Adrenal gland (tissue), 12 donors: Measurements from ENCODE around the gene CENATAC. TPM values are rescaled to one million over a fixed set of nuclear protein-coding genes. Genes with fewer than 3 reads are reported as not detected.

Source experiments
- DNase-seq, 7 donors: peaks; one replicate each; pipeline ENCODE4 v3.0.0-alpha.2; 2019 to 2020
- H3K27ac ChIP-seq, 5 donors: fragments of 200-600 bp; sonication (generic) in 4 of 5; 1 replicate in 3 of 5; 2 replicates in 2 of 5; pipeline versions ENCODE4 v1.5.1 to v1.8.0; 2016 to 2020; ENCODE audit warnings: mild to moderate bottlenecking in 1 of 5
- H3K27me3 ChIP-seq: fragments of 200-600 bp; 2 replicates; pipeline ENCODE4 v1.8.0; 2021
- H3K36me3 ChIP-seq, 2 donors: fragments of 200-600 bp; replicated peaks in 1 of 2; 1 replicate in 1 of 2; 2 replicates in 1 of 2; pipeline versions ENCODE4 v1.5.1 to v1.8.0; 2018 to 2022
- H3K4me1 ChIP-seq, 2 donors: fragments of 200-600 bp; replicated peaks in 1 of 2; 1 replicate in 1 of 2; 2 replicates in 1 of 2; pipeline versions ENCODE4 v1.5.1 to v1.8.0; 2018 to 2021
- H3K4me3 ChIP-seq, 4 donors: fragments of 200-600 bp; sonication (generic) in 3 of 4; one replicate each; pipeline ENCODE4 v1.5.1; 2016 to 2018
- H3K9me3 ChIP-seq, 3 donors: fragments of 200-600 bp; sonication (generic) in 1 of 3; replicated peaks in 1 of 3; 1 replicate in 2 of 3; 2 replicates in 1 of 3; pipeline versions ENCODE4 v1.5.1 to v1.8.0; 2016 to 2021
- POLR2A ChIP-seq, 2 donors: fragments of 450-650 bp; IDR thresholded peaks; one replicate each; pipeline ENCODE4 v1.6.1; 2017; ENCODE audit warnings: antibody characterized with exemption in 2 of 2, mild to moderate bottlenecking in 2 of 2, moderate library complexity in 1 of 2
- WGBS, 4 donors: extraction: QIAGEN DNeasy Blood & Tissue Kit in 2 of 4; methylation state at CpG; one replicate each; pipeline versions ENCODE4 v1.1.5 to v1.1.7; 2013 to 2017; 5-methylcytosine and 5-hydroxymethylcytosine counted together
- intact Hi-C, 2 donors: fragments of 100-400 bp; cut with DNase I; formaldehyde crosslinking; loops; one replicate each; pipeline versions ENCODE4 v1.14.1 to v1.15.0; 2022 to 2023
- polyA plus RNA-seq, 3 donors: library from polyadenylated mRNA; stranded (reverse); fragments of 200-250 nt in 2 of 3; fragments of 350-450 nt in 1 of 3; fragmentation: Illumina TruSeq in 1 of 3; extraction: RNeasy Lipid Tissue Mini Kit (QIAGEN cat#74804) in 1 of 3; gene quantifications; one replicate each; pipeline ENCODE4 v1.2.3, GENCODE V29; 2013 to 2014
- total RNA-seq, 9 donors: library from RNA; depleted of rRNA in 4 of 9; stranded (reverse); fragments of >200 nt in 4 of 9; fragments of 120-200 nt in 1 of 9; fragmentation: NEBNext Ultra II Directional in 1 of 9; extraction: Animal tissue kit (Norgen Biotek cat#: 25700) in 1 of 9; gene quantifications; one replicate each; pipeline versions ENCODE4 v1.1.0 to v1.2.4, GENCODE V29; 2013 to 2023
- TF ChIP-seq, protein P1 (sequence below), 6 experiments: fragments of 450-650 bp in 4 of 6; fragments of 200-600 bp in 2 of 6; sonication (generic) in 1 of 6; IDR thresholded peaks; 1 replicate in 5 of 6; 2 replicates in 1 of 6; pipeline versions ENCODE4 v1.5.1 to v1.8.0; 2016 to 2021; ENCODE audit warnings: antibody characterized with exemption in 6 of 6, mild to moderate bottlenecking in 2 of 6, moderate library complexity in 1 of 6
- donor health status: healthy with polysubstance abuse.
- donor health status: Bipolar disorder and iron deficiency.
- donor health status: DM: yes; HTN: yes; CAD: no.
- donor health status: DM: no; HTN: no; CAD: no.
- donor health status: DM: no; HTN: no; CAD: no.
- donor health status: DM: yes; HTN: yes; CAD: no.

The CENATAC gene
- total and polyA plus RNA-seq, 12 donors, result 15.4 to 157 (median 31.2) TPM

DNA sequence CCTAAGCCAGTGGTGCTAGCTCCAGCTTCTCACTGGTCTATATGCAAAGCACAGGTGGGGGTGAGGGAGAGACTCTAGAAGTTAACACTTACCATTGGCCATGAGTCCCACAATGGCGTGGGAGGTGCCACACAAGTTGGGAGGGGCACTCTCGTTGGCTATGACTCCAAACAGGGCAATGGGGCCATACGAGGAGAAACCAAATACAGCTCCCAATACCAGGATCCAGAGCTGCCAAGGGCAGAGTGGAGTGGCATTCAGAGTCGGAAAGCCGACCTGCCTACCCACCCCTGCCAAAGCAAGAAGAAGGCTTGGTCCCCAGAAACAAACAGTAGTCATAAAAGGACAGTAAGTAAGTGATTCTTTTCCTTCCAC lies 27.1 kb downstream of the CENATAC start:
- TF ChIP-seq POLR2A (IDR thresholded peaks at IDR 0.05), result no peak
- TF ChIP-seq, protein P1, sequence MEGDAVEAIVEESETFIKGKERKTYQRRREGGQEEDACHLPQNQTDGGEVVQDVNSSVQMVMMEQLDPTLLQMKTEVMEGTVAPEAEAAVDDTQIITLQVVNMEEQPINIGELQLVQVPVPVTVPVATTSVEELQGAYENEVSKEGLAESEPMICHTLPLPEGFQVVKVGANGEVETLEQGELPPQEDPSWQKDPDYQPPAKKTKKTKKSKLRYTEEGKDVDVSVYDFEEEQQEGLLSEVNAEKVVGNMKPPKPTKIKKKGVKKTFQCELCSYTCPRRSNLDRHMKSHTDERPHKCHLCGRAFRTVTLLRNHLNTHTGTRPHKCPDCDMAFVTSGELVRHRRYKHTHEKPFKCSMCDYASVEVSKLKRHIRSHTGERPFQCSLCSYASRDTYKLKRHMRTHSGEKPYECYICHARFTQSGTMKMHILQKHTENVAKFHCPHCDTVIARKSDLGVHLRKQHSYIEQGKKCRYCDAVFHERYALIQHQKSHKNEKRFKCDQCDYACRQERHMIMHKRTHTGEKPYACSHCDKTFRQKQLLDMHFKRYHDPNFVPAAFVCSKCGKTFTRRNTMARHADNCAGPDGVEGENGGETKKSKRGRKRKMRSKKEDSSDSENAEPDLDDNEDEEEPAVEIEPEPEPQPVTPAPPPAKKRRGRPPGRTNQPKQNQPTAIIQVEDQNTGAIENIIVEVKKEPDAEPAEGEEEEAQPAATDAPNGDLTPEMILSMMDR (IDR thresholded peaks at IDR 0.05), result no peak
- Histone ChIP-seq H3K4me1 (peaks cover 7 to 33% of the 10 kb centered on the region in 2 donors), H3K4me3 (no peak overlapping the region), H3K27me3 (no peaks in the 10 kb centered on the region), H3K9me3 (no peaks in the 10 kb centered on the region), H3K27ac (peak overlapping the region in 3 of 5 donors; percentile 19 to 78 (median 62)), H3K36me3 (peaks cover 0 to 43% of the 10 kb centered on the region in 2 donors)
- 65 to 75% (median 67%) methylated on average over 3 to 5 of the region's 5 CpGs for WGBS, 4 donors
- no peak for DNase-seq
- intact Hi-C loops, result no loop called here

DNA sequence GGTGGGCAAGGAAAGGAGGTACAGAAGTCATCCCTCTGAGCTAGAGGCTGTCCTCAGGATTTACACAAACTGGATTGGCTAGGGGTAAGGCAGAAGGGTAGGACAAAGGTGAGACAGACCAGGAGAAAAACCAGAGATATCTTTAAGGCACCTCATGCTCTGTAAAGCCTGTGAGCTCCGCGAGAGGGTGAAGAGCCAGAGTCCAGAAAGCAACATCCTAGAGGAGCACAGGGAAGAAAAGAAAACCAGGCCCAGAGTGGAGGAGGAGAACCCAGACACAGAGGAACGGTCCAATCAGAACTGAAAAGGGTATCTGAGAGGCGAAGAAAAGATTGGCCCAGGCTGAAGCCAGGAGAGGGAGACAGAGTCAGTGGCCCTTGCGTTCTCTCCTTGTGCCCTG lies 27.6 kb downstream of the CENATAC start:
- 91 to 99% (median 94%) methylated on average over 5 of the region's 5 CpGs for WGBS, 4 donors
- Histone ChIP-seq H3K4me1 (peaks cover 5 to 29% of the 10 kb centered on the region in 2 donors), H3K4me3 (no peak overlapping the region), H3K27me3 (no peaks in the 10 kb centered on the region), H3K9me3 (no peaks in the 10 kb centered on the region), H3K27ac (peak overlapping the region in 2 of 5 donors; percentile 62 to 78), H3K36me3 (peaks cover 0 to 39% of the 10 kb centered on the region in 2 donors)
- no peak for DNase-seq
- TF ChIP-seq POLR2A (IDR thresholded peaks at IDR 0.05), result no peak
- TF ChIP-seq, protein P1 (IDR thresholded peaks at IDR 0.05), result no peak
- intact Hi-C loops, result no loop called here

DNA sequence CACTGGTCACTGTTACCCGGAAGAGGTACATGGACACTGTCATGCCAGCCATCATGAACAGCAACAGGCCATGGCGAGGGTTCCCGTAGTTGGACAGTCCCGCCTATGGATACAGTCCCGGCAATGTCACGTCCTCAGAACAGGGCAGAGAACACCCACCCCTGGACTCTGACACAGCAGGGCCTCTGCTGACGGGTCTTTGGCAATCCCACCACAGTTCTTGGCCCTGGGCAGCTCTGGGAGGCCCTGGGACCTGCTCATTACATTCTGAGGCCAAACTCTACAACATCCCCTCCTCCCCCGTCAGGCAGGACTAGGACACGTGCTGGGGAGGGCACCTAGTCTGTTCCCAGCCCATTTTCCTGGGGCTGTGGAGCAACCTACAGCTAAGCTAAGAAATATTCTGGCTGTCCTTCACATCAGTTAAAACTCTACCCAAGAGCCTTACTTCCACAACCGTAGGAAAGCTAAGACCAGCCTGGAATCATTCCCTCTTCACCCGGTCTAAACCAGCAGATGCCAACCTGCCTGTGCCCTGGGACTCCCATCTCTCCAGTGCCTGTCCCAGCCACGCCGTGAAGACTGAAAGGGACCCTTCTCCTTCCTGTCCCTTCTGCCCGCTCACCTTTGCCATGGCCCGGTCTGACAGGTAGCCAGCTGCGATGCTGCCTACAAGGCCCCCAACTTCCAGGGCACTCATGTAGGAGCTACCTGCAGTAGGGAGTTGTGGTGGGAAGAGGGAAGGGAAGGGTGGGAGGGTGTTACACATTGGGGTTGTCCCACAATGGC lies 28.2 kb downstream of the CENATAC start:
- 89 to 93% (median 91%) methylated on average over 11 to 16 of the region's 16 CpGs for WGBS, 4 donors
- intact Hi-C loops, result no loop called here
- Histone ChIP-seq H3K4me1 (peaks cover 5 to 24% of the 10 kb centered on the region in 2 donors), H3K36me3 (peaks cover 0 to 35% of the 10 kb centered on the region in 2 donors), H3K27me3 (no peaks in the 10 kb centered on the region), H3K4me3 (no peak overlapping the region), H3K9me3 (no peaks in the 10 kb centered on the region), H3K27ac (peak overlapping the region in 1 of 5 donors; percentile 3)
- DNase-seq, result no peak
- TF ChIP-seq, protein P1 (IDR thresholded peaks at IDR 0.05), result no peak
- TF ChIP-seq POLR2A (IDR thresholded peaks at IDR 0.05), result no peak

DNA sequence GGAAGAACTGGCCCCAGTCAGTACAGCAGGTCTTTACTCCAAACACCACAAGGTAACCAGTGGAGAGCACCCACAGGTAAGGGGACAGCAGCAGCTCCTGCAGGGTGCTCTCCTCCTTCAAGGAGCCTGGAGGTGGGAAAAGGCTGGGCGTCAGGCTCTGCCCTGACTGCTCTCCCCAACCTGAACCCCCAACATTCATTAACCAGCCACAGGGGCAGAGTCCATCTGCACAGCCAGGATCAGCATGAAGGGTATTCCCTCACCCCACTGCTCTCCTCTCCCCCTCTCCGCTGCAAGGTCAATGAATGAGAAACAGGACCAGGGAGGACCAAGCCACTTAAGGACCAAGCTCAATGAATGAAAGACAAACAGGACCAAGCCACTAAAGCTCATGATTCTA lies 29.0 kb downstream of the CENATAC start:
- Histone ChIP-seq H3K27me3 (no peaks in the 10 kb centered on the region), H3K27ac (no peak overlapping the region), H3K36me3 (peaks cover 0 to 29% of the 10 kb centered on the region in 2 donors), H3K4me1 (peaks cover 5 to 20% of the 10 kb centered on the region in 2 donors), H3K4me3 (no peak overlapping the region), H3K9me3 (no peaks in the 10 kb centered on the region)
- TF ChIP-seq, protein P1 (IDR thresholded peaks at IDR 0.05), result no peak
- no peak for TF ChIP-seq POLR2A (IDR thresholded peaks at IDR 0.05)
- 88 to 100% (median 96%) methylated on average over 2 of the region's 2 CpGs for WGBS, 4 donors
- no peak for DNase-seq
- intact Hi-C loops, result no loop called here
